Measurements from ENCODE around the gene NRXN3. TPM values are rescaled to one million over a fixed set of nuclear protein-coding genes. Genes with fewer than 3 reads are reported as not detected.

NRXN3 gene
- total RNA-seq, 1 experiment from 2014 or later: not detected

- Histone ChIP-seq H3K9me2 (ENCODE audit: insufficient read depth) (no peaks in the 10 kb centered on the region), H3K9ac (ENCODE audit: low read length) (no peak overlapping the region), H3K36me3 (ENCODE audit: control insufficient read depth in 1 of 2, insufficient read depth in 2 of 2, low read length in 2 of 2) (no peaks in the 10 kb centered on the region), H2AFZ (ENCODE audit: low read depth, low read length, poor library complexity, severe bottlenecking) (no peak overlapping the region), H3K27me3 (ENCODE audit: insufficient read depth, low read length) (peaks cover 13% of the 10 kb centered on the region; the same call in 1 of the 2 replicates), H3K4me3 (replicated peaks in 1 of 2; ENCODE audit: low read depth in 1 of 2, low read length in 2 of 2) (no peak overlapping the region), H3K9me3 (ENCODE audit: control insufficient read depth in 1 of 2, insufficient read depth in 1 of 2, low read depth in 1 of 2, low read length in 2 of 2) (no peaks in the 10 kb centered on the region), H3K4me2 (ENCODE audit: low read length) (no peak overlapping the region), H4K20me1 (ENCODE audit: insufficient read depth) (no peaks in the 10 kb centered on the region), H3K4me1 (ENCODE audit: control insufficient read depth in 1 of 2, insufficient read depth in 2 of 2, low read length in 2 of 2) (no peaks in the 10 kb centered on the region), H3K27ac (ENCODE audit: low read depth, low read length) (no peak overlapping the region), H3K79me2 (ENCODE audit: insufficient read depth, low read length) (no peaks in the 10 kb centered on the region)
- intact Hi-C loops (cut with micrococcal nuclease): no loop called here
- POLR2A ChIA-PET: no interaction called here
- DNase-seq (ENCODE audit: low read depth, low spot score) (no peak), ATAC-seq (no peak)
- RAD21 ChIA-PET (ENCODE audit: low non-redundant PET in 1 of 2, low total read pairs in 2 of 2, uncharacterized antibody in 2 of 2, unreplicated experiment in 2 of 2): no interaction called here
- BruUV-seq (replicated peaks): no TSS peak
- TF ChIP-seq YY1 (IDR thresholded peaks at IDR 0.05; ENCODE audit: extremely low read depth, insufficient replicate concordance, low read depth, low read length) (no peak), EZH2phosphoT487 (IDR thresholded peaks at IDR 0.05; ENCODE audit: borderline replicate concordance) (no peak), CTCF (IDR thresholded peaks at IDR 0.05 in 2 of 3, conservative IDR thresholded peaks at IDR 0.05 in 1 of 3; ENCODE audit: borderline replicate concordance in 1 of 3, insufficient read depth in 1 of 3, low read depth in 2 of 3, low read length in 2 of 3) (no peak)
- CTCF ChIA-PET: no interaction called here
Observed at GRCh38 chr14:78355109-78355508, 184.9 kb downstream of the NRXN3 start.

- no peaks in the 10 kb centered on the region for H4K20me1 ChIP-seq (ENCODE audit: insufficient read depth)
- no TSS peak for BruUV-seq (replicated peaks)
- no peaks in the 10 kb centered on the region for H3K4me1 ChIP-seq (ENCODE audit: control insufficient read depth in 1 of 2, insufficient read depth in 2 of 2, low read length in 2 of 2)
- ChIA-PET POLR2A (no interaction called here), CTCF (no interaction called here), RAD21 (ENCODE audit: low non-redundant PET in 1 of 2, low total read pairs in 2 of 2, uncharacterized antibody in 2 of 2, unreplicated experiment in 2 of 2) (no interaction called here)
- no peaks in the 10 kb centered on the region for H3K9me2 ChIP-seq (ENCODE audit: insufficient read depth)
- no peak overlapping the region for H3K9ac ChIP-seq (ENCODE audit: low read length)
- H3K36me3 ChIP-seq (ENCODE audit: control insufficient read depth in 1 of 2, insufficient read depth in 2 of 2, low read length in 2 of 2): no peaks in the 10 kb centered on the region
- no peak overlapping the region for H2AFZ ChIP-seq (ENCODE audit: low read depth, low read length, poor library complexity, severe bottlenecking)
- no peaks in the 10 kb centered on the region for H3K9me3 ChIP-seq (ENCODE audit: control insufficient read depth in 1 of 2, insufficient read depth in 1 of 2, low read depth in 1 of 2, low read length in 2 of 2)
- TF ChIP-seq SRF (IDR thresholded peaks at IDR 0.05; ENCODE audit: low read depth) (no peak), EZH2phosphoT487 (IDR thresholded peaks at IDR 0.05; ENCODE audit: borderline replicate concordance) (no peak), FOSL1 (IDR thresholded peaks at IDR 0.05; ENCODE audit: low read depth) (no peak), EZH2 (IDR thresholded peaks at IDR 0.05) (no peak), ZFX (IDR thresholded peaks at IDR 0.05) (no peak), POLR2AphosphoS5 (IDR thresholded peaks at IDR 0.05; ENCODE audit: low read depth, low read length) (no peak), SP1 (IDR thresholded peaks at IDR 0.05; ENCODE audit: low read depth) (no peak), JUND (IDR thresholded peaks at IDR 0.05) (no peak), MAX (IDR thresholded peaks at IDR 0.05) (no peak)
- H3K4me2 ChIP-seq (ENCODE audit: low read length): no peak overlapping the region
- no peak overlapping the region for H3K27ac ChIP-seq (ENCODE audit: low read depth, low read length)
- DNase-seq (ENCODE audit: low read depth, low spot score) (no peak), ATAC-seq (no peak)
- intact Hi-C loops (cut with micrococcal nuclease): no loop called here
- no peaks in the 10 kb centered on the region for H3K79me2 ChIP-seq (ENCODE audit: insufficient read depth, low read length)
- no peak overlapping the region for H3K4me3 ChIP-seq (replicated peaks in 1 of 2; ENCODE audit: low read depth in 1 of 2, low read length in 2 of 2)
- peaks cover 13% of the 10 kb centered on the region; the same call in 1 of the 2 replicates for H3K27me3 ChIP-seq (ENCODE audit: insufficient read depth, low read length)
Observed at GRCh38 chr14:78356391-78356790, 186.2 kb downstream of the NRXN3 start.

Measured in HCT116 (cell line).